ENCODE measurements around the gene TOX2.

TOX2 gene

GRCh38 chr20:44081888-44082287 is 167.2 kb downstream of the TOX2 start:
- no peak overlapping the region for H3K27ac ChIP-seq
- H3K4me3 ChIP-seq (ENCODE audit: low read depth, low read length), result no peak overlapping the region
- H3K36me3 ChIP-seq (replicated peaks), result no peaks in the 10 kb centered on the region
- in situ Hi-C loops (cut with HindIII; ENCODE audit: low pct_ligation_motif_present, low sequenced_read_pairs), result no loop called here
- H3K27me3 ChIP-seq (replicated peaks), result no peaks in the 10 kb centered on the region
- TF ChIP-seq CTCF (IDR thresholded peaks at IDR 0.05; ENCODE audit: low read depth, low read length, missing control alignments), result no peak
- DNase-seq, result no peak

GRCh38 chr20:44083220-44083933 is 168.7 kb downstream of the TOX2 start:
- no peaks in the 10 kb centered on the region for H3K27me3 ChIP-seq (replicated peaks)
- no peaks in the 10 kb centered on the region for H3K36me3 ChIP-seq (replicated peaks)
- no peak overlapping the region for H3K4me3 ChIP-seq (ENCODE audit: low read depth, low read length)
- no peak for TF ChIP-seq CTCF (IDR thresholded peaks at IDR 0.05; ENCODE audit: low read depth, low read length, missing control alignments)
- DNase-seq, result no peak
- no peak overlapping the region for H3K27ac ChIP-seq
- in situ Hi-C loops (cut with HindIII; ENCODE audit: low pct_ligation_motif_present, low sequenced_read_pairs), result no loop called here

DNA sequence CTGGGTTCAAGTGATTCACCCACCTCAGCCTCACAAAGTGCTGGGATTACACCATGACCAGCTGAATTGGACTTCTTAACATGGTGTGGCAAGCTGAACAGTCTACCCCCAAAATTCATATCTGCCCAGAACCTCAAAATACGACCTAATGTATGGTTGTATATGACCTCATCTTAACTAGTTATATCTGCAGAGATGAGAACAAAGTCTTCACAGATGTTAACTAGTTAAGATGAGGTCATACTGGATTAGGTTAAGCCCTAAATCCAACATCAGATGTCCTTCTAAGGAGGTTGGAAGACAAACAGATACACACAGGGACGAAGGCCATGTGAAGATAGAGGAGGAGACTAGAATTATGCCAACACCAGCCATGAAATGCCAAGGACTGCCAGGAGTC is 169.8 kb downstream of the TOX2 start:
- Histone ChIP-seq H3K4me3 (ENCODE audit: low read depth, low read length) (no peak overlapping the region), H3K27ac (no peak overlapping the region), H3K27me3 (replicated peaks) (no peaks in the 10 kb centered on the region), H3K36me3 (replicated peaks) (no peaks in the 10 kb centered on the region)
- no peak for DNase-seq
- no peak for TF ChIP-seq CTCF (IDR thresholded peaks at IDR 0.05; ENCODE audit: low read depth, low read length, missing control alignments)
- in situ Hi-C loops (cut with HindIII; ENCODE audit: low pct_ligation_motif_present, low sequenced_read_pairs), result no loop called here

DNA sequence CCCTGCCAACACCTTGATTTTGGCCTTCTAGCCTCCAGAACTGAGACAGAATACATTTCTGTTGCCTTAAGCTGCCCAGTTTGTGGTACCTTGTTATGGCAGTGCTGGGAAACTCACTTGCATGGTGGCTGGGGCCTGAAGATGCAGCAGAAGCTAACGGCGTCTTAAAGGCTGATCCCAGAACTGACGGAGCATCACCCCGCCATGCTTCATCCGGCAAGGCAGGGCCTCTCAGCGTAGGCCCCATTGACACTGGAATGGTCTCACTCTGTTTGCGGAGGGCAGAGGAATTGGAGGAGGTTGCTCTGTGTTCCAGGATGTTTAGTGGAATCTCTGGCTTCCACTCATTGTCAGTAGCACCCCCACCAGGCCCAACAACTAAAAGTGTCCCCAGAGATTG is 170.2 kb downstream of the TOX2 start:
- TF ChIP-seq CTCF (IDR thresholded peaks at IDR 0.05; ENCODE audit: low read depth, low read length, missing control alignments), result no peak
- Histone ChIP-seq H3K27ac (no peak overlapping the region), H3K27me3 (replicated peaks) (no peaks in the 10 kb centered on the region), H3K36me3 (replicated peaks) (no peaks in the 10 kb centered on the region), H3K4me3 (ENCODE audit: low read depth, low read length) (no peak overlapping the region)
- in situ Hi-C loops (cut with HindIII; ENCODE audit: low pct_ligation_motif_present, low sequenced_read_pairs), result no loop called here
- no peak for DNase-seq

- Histone ChIP-seq H3K36me3 (replicated peaks) (no peaks in the 10 kb centered on the region), H3K27me3 (replicated peaks) (no peaks in the 10 kb centered on the region), H3K4me3 (ENCODE audit: low read depth, low read length) (no peak overlapping the region), H3K27ac (no peak overlapping the region)
- no peak for DNase-seq
- in situ Hi-C loops (cut with HindIII; ENCODE audit: low pct_ligation_motif_present, low sequenced_read_pairs), result no loop called here
- TF ChIP-seq CTCF (IDR thresholded peaks at IDR 0.05; ENCODE audit: low read depth, low read length, missing control alignments), result no peak
Measured at GRCh38 chr20:44085616-44086434, 171.2 kb downstream of the TOX2 start.
